Astrocyte (in vitro differentiated cells and primary cell): ENCODE data around the gene PPIA. TPM values are rescaled to one million over a fixed set of nuclear protein-coding genes. Genes with fewer than 3 reads are reported as not detected.

Experiments used
- DNase-seq: peaks from one replicate; pipeline ENCODE4 v3.0.0-alpha.2; 2010; ENCODE audit warnings: low read depth
- FAIRE-seq: peaks from 2 replicates; lab custom pipeline; 2011; peaks lifted over from hg19 to GRCh38; lab: Jason Lieb, UNC
- H2AFZ ChIP-seq: 2 replicates; pipeline ENCODE4 v1.6.0; 2012; ENCODE audit warnings: low read depth, low read length, inconsistent platforms
- H3K27ac ChIP-seq: 2 replicates; pipeline ENCODE4 v1.5.1; 2011; ENCODE audit warnings: low read depth, low read length, inconsistent platforms
- H3K27me3 ChIP-seq: 2 replicates; pipeline ENCODE4 v1.6.0; 2011; ENCODE audit warnings: low read length, inconsistent platforms; ENCODE audit not compliant: insufficient read depth
- H3K36me3 ChIP-seq: 2 replicates; pipeline ENCODE4 v1.5.1; 2011; ENCODE audit warnings: low read length, inconsistent platforms; ENCODE audit not compliant: insufficient read depth
- H3K4me1 ChIP-seq: 2 replicates; pipeline ENCODE4 v1.5.1; 2011; ENCODE audit warnings: low read length, inconsistent platforms; ENCODE audit not compliant: insufficient read depth
- H3K4me2 ChIP-seq: 2 replicates; pipeline ENCODE4 v1.6.0; 2012; ENCODE audit warnings: low read length, inconsistent platforms
- H3K4me3 ChIP-seq: 2 replicates; pipeline ENCODE4 v1.5.1; 2011; ENCODE audit warnings: low read depth, mild to moderate bottlenecking, low read length, inconsistent platforms; ENCODE audit not compliant: insufficient read depth
- H3K79me2 ChIP-seq: 2 replicates; pipeline ENCODE4 v1.6.0; 2012; ENCODE audit warnings: mild to moderate bottlenecking, low read length, inconsistent platforms; ENCODE audit not compliant: insufficient read depth
- H3K9ac ChIP-seq: 2 replicates; pipeline ENCODE4 v1.6.0; 2012; ENCODE audit warnings: mild to moderate bottlenecking, low read length, inconsistent platforms
- H3K9me3 ChIP-seq: 2 replicates; pipeline ENCODE4 v1.5.1; 2012; ENCODE audit warnings: low read depth, mild to moderate bottlenecking, low read length, inconsistent platforms; ENCODE audit not compliant: insufficient read depth
- H4K20me1 ChIP-seq: 2 replicates; pipeline ENCODE4 v1.6.0; 2012; ENCODE audit warnings: low read length, inconsistent platforms; ENCODE audit not compliant: insufficient read depth
- H3K27ac Mint-ChIP-seq: one replicate; pipeline ENCODE4 v1.8.0; 2021; ENCODE audit warnings: mild to moderate bottlenecking, mixed read lengths; ENCODE audit not compliant: unreplicated experiment
- H3K27me3 Mint-ChIP-seq: one replicate; pipeline ENCODE4 v1.8.0; 2021; ENCODE audit warnings: low read depth, mixed read lengths; ENCODE audit not compliant: unreplicated experiment
- H3K36me3 Mint-ChIP-seq: one replicate; pipeline ENCODE4 v1.8.0; 2021; ENCODE audit warnings: low read depth, mixed read lengths; ENCODE audit not compliant: unreplicated experiment
- H3K4me1 Mint-ChIP-seq: one replicate; pipeline ENCODE4 v1.8.0; 2021; ENCODE audit warnings: low read depth, mixed read lengths; ENCODE audit not compliant: unreplicated experiment
- H3K4me3 Mint-ChIP-seq: one replicate; pipeline ENCODE4 v1.8.0; 2021; ENCODE audit warnings: mild to moderate bottlenecking, moderate library complexity, mixed read lengths; ENCODE audit not compliant: unreplicated experiment
- H3K9me3 Mint-ChIP-seq: one replicate; pipeline ENCODE4 v1.8.0; 2021; ENCODE audit warnings: mild to moderate bottlenecking, mixed read lengths; ENCODE audit not compliant: unreplicated experiment
- CTCF ChIP-seq: IDR thresholded peaks from 2 replicates; pipeline ENCODE4 v1.5.1; 2011; ENCODE audit warnings: low read depth, mild to moderate bottlenecking, inconsistent platforms, low read length, moderate library complexity; ENCODE audit not compliant: insufficient read depth
- EZH2 ChIP-seq: IDR thresholded peaks from 2 replicates; pipeline ENCODE4 v1.6.1; 2012; ENCODE audit warnings: mild to moderate bottlenecking, low read length, inconsistent platforms; ENCODE audit not compliant: insufficient read depth
- total RNA-seq: library from RNA; stranded (reverse); gene quantifications from 2 replicates; pipeline ENCODE4 v1.2.1, GENCODE V29; 2021

The PPIA gene
- total RNA-seq, 1 donor from 2014 or later: 1,628 TPM

GRCh38 chr7:44814919-44815318, 18.4 kb downstream of the PPIA start:
- H3K4me1 ChIP-seq: peaks cover 5% of the 10 kb centered on the region
- H2AFZ ChIP-seq: no peak overlapping the region
- no peak overlapping the region for H3K9ac ChIP-seq
- Mint-ChIP-seq H3K4me3 (no peak overlapping the region), H3K4me1 (no peaks in the 10 kb centered on the region), H3K36me3 (no peaks in the 10 kb centered on the region), H3K27ac (no peak overlapping the region), H3K9me3 (no peaks in the 10 kb centered on the region), H3K27me3 (no peaks in the 10 kb centered on the region)
- H3K27me3 ChIP-seq: no peaks in the 10 kb centered on the region
- H3K79me2 ChIP-seq: no peaks in the 10 kb centered on the region
- no peak overlapping the region for H3K4me2 ChIP-seq
- H3K9me3 ChIP-seq: no peaks in the 10 kb centered on the region
- FAIRE-seq: no peak
- no peaks in the 10 kb centered on the region for H4K20me1 ChIP-seq
- TF ChIP-seq EZH2 (no peak), CTCF (no peak)
- H3K4me3 ChIP-seq: no peak overlapping the region
- DNase-seq: no peak
- H3K27ac ChIP-seq: no peak overlapping the region
- no peaks in the 10 kb centered on the region for H3K36me3 ChIP-seq

GRCh38 chr7:44819292-44819691, 22.8 kb downstream of the PPIA start:
- peaks cover 4% of the 10 kb centered on the region for H3K4me1 Mint-ChIP-seq
- DNase-seq: no peak
- H3K4me3 Mint-ChIP-seq: no peak overlapping the region
- Histone ChIP-seq H3K9ac (no peak overlapping the region), H3K4me2 (no peak overlapping the region), H3K4me1 (no peaks in the 10 kb centered on the region), H2AFZ (no peak overlapping the region), H4K20me1 (no peaks in the 10 kb centered on the region), H3K4me3 (no peak overlapping the region), H3K27ac (no peak overlapping the region), H3K79me2 (no peaks in the 10 kb centered on the region), H3K9me3 (no peaks in the 10 kb centered on the region), H3K36me3 (no peaks in the 10 kb centered on the region), H3K27me3 (no peaks in the 10 kb centered on the region)
- peaks cover 4% of the 10 kb centered on the region for H3K36me3 Mint-ChIP-seq
- no peak for TF ChIP-seq CTCF
- TF ChIP-seq EZH2: no peak
- no peak for FAIRE-seq
- H3K9me3 Mint-ChIP-seq: no peaks in the 10 kb centered on the region
- no peaks in the 10 kb centered on the region for H3K27me3 Mint-ChIP-seq
- no peak overlapping the region for H3K27ac Mint-ChIP-seq

GRCh38 chr7:44823255-44823781, 26.8 kb downstream of the PPIA start:
- TF ChIP-seq EZH2 (no peak), CTCF (no peak)
- no peaks in the 10 kb centered on the region for H3K9me3 Mint-ChIP-seq
- no peak overlapping the region for H3K4me3 Mint-ChIP-seq
- no peaks in the 10 kb centered on the region for H3K9me3 ChIP-seq
- H3K4me1 Mint-ChIP-seq: peaks cover 14% of the 10 kb centered on the region
- no peak overlapping the region for H3K4me2 ChIP-seq
- H3K27me3 Mint-ChIP-seq: no peaks in the 10 kb centered on the region
- DNase-seq (no peak), FAIRE-seq (no peak)
- H3K27me3 ChIP-seq: no peaks in the 10 kb centered on the region
- no peak overlapping the region for H3K9ac ChIP-seq
- peaks cover 9% of the 10 kb centered on the region for H3K36me3 Mint-ChIP-seq
- H3K36me3 ChIP-seq: peaks cover 4% of the 10 kb centered on the region
- H4K20me1 ChIP-seq: no peaks in the 10 kb centered on the region
- H3K4me3 ChIP-seq: no peak overlapping the region
- no peak overlapping the region for H3K27ac ChIP-seq
- no peak overlapping the region for H3K27ac Mint-ChIP-seq
- H3K79me2 ChIP-seq: no peaks in the 10 kb centered on the region
- no peaks in the 10 kb centered on the region for H3K4me1 ChIP-seq
- no peak overlapping the region for H2AFZ ChIP-seq
